Thyroid gland (tissue), 4 donors: Measurements from ENCODE around the gene CHST2. TPM values are rescaled to one million over a fixed set of nuclear protein-coding genes. Genes with fewer than 3 reads are reported as not detected.

Experiments
- DNase-seq, 2 donors: peaks; one replicate each; pipeline ENCODE4 v3.0.0-alpha.2; 2019
- H3K27ac ChIP-seq, 3 donors: fragments of 200-600 bp; sonication (generic); 1 replicate in 2 of 3; 2 replicates in 1 of 3; pipeline ENCODE4 v1.5.1; 2016 to 2019; ENCODE audit warnings: mild to moderate bottlenecking in 1 of 3, moderate library complexity in 1 of 3
- H3K27me3 ChIP-seq: fragments of 200-600 bp; sonication (generic); one replicate; pipeline ENCODE4 v1.5.1; 2019
- H3K36me3 ChIP-seq, 2 donors: fragments of 200-600 bp; sonication (generic); one replicate each; pipeline ENCODE4 v1.5.1; 2016 to 2019
- H3K4me1 ChIP-seq, 2 donors: fragments of 200-600 bp; sonication (generic); one replicate each; pipeline ENCODE4 v1.5.1; 2017 to 2019
- H3K4me3 ChIP-seq, 3 donors: fragments of 200-600 bp; sonication (generic); replicated peaks in 1 of 3; 1 replicate in 2 of 3; 2 replicates in 1 of 3; pipeline ENCODE4 v1.5.1; 2016; ENCODE audit warnings: mild to moderate bottlenecking in 1 of 3
- H3K9me3 ChIP-seq: fragments of 200-600 bp; sonication (generic); one replicate; pipeline ENCODE4 v1.5.1; 2017
- CTCF ChIP-seq, 6 experiments: fragments of 200-600 bp in 3 of 6; fragments of 450-650 bp in 3 of 6; sonication (generic) in 3 of 6; IDR thresholded peaks; one replicate each; pipeline ENCODE4 v1.5.1; 2016 to 2019; ENCODE audit warnings: antibody characterized with exemption in 6 of 6, mild to moderate bottlenecking in 2 of 6, inconsistent platforms in 1 of 6, moderate library complexity in 1 of 6
- POLR2A ChIP-seq, 2 donors: fragments of 450-650 bp; IDR thresholded peaks; one replicate each; pipeline ENCODE4 v1.6.1; 2017; ENCODE audit warnings: antibody characterized with exemption in 2 of 2, mild to moderate bottlenecking in 2 of 2, moderate library complexity in 1 of 2
- WGBS, 2 donors: methylation state at CpG; one replicate each; pipeline ENCODE4 v1.1.5; 2017; 5-methylcytosine and 5-hydroxymethylcytosine counted together
- intact Hi-C: fragments of 100-400 bp; cut with DNase I; formaldehyde crosslinking; loops from one replicate; pipeline ENCODE4 v1.15.1; 2023
- total RNA-seq, 4 donors: library from RNA; depleted of rRNA; stranded (reverse); fragments of >200 nt; gene quantifications; one replicate each; pipeline ENCODE4 v1.2.3, GENCODE V29; 2016

CHST2 gene
- total RNA-seq, 4 donors from 2014 or later, result 8.5 to 14.0 (median 12.2) TPM

- 69 to 82% methylated on average over 1 of the region's 1 CpG for WGBS, 2 donors
- peak; percentile 22 to 26 for DNase-seq
- no peak overlapping the region for H3K27ac ChIP-seq
- H3K27me3 ChIP-seq, result no peaks in the 10 kb centered on the region
- no peaks in the 10 kb centered on the region for H3K36me3 ChIP-seq
- no peak overlapping the region for H3K4me3 ChIP-seq
- H3K4me1 ChIP-seq, result no peaks in the 10 kb centered on the region
- intact Hi-C loops, result no loop called here
- no peaks in the 10 kb centered on the region for H3K9me3 ChIP-seq
- TF ChIP-seq CTCF (IDR thresholded peaks at IDR 0.05) (no peak), POLR2A (IDR thresholded peaks at IDR 0.05) (no peak)
Measured at GRCh38 chr3:143134471-143134870, 14.9 kb downstream of the CHST2 start.

GRCh38 chr3:143135150-143135549 is 15.6 kb downstream of the CHST2 start:
- Histone ChIP-seq H3K4me3 (no peak overlapping the region), H3K27ac (no peak overlapping the region), H3K4me1 (no peaks in the 10 kb centered on the region), H3K9me3 (no peaks in the 10 kb centered on the region), H3K36me3 (no peaks in the 10 kb centered on the region), H3K27me3 (no peaks in the 10 kb centered on the region)
- 51 to 81% methylated on average over 2 of the region's 2 CpGs for WGBS, 2 donors
- DNase-seq, result no peak
- TF ChIP-seq CTCF (IDR thresholded peaks at IDR 0.05), result no peak
- no peak for TF ChIP-seq POLR2A (IDR thresholded peaks at IDR 0.05)
- intact Hi-C loops, result no loop called here

- 50 to 71% methylated on average over 2 of the region's 2 CpGs for WGBS, 2 donors
- Histone ChIP-seq H3K4me3 (no peak overlapping the region), H3K27me3 (no peaks in the 10 kb centered on the region), H3K36me3 (no peaks in the 10 kb centered on the region), H3K4me1 (no peaks in the 10 kb centered on the region), H3K27ac (no peak overlapping the region), H3K9me3 (no peaks in the 10 kb centered on the region)
- intact Hi-C loops, result no loop called here
- TF ChIP-seq POLR2A (IDR thresholded peaks at IDR 0.05), result no peak
- TF ChIP-seq CTCF (IDR thresholded peaks at IDR 0.05), result no peak
- DNase-seq, result no peak
Measured at GRCh38 chr3:143137435-143138036, 18.0 kb downstream of the CHST2 start.

GRCh38 chr3:143138953-143139352 is 19.4 kb downstream of the CHST2 start:
- 86 to 93% methylated on average over 3 of the region's 3 CpGs for WGBS, 2 donors
- Histone ChIP-seq H3K4me1 (no peaks in the 10 kb centered on the region), H3K36me3 (no peaks in the 10 kb centered on the region), H3K4me3 (no peak overlapping the region), H3K9me3 (no peaks in the 10 kb centered on the region), H3K27ac (no peak overlapping the region), H3K27me3 (no peaks in the 10 kb centered on the region)
- no peak for TF ChIP-seq CTCF (IDR thresholded peaks at IDR 0.05)
- DNase-seq, result no peak
- intact Hi-C loops, result no loop called here

GRCh38 chr3:143139762-143140161 is 20.2 kb downstream of the CHST2 start:
- intact Hi-C loops, result no loop called here
- H3K9me3 ChIP-seq, result no peaks in the 10 kb centered on the region
- no peaks in the 10 kb centered on the region for H3K4me1 ChIP-seq
- TF ChIP-seq POLR2A (IDR thresholded peaks at IDR 0.05) (no peak), CTCF (IDR thresholded peaks at IDR 0.05) (no peak)
- no peak overlapping the region for H3K4me3 ChIP-seq
- 72 to 82% methylated on average over 7 of the region's 7 CpGs for WGBS, 2 donors
- DNase-seq, result no peak
- H3K27ac ChIP-seq, result no peak overlapping the region
- no peaks in the 10 kb centered on the region for H3K27me3 ChIP-seq
- H3K36me3 ChIP-seq, result no peaks in the 10 kb centered on the region
